NCI-H69 (cell line): ENCODE data around the gene ATG3.
A peak's percentile ranks its signal among the peaks of the same experiment; 100 is the strongest.
"Not testable (repeated sequence)": the region's sequence is repeated elsewhere in the genome, so short reads cannot be mapped to it uniquely, and the experiment has no call there.

Source experiments
- DNase-seq: peaks from one replicate; lab custom pipeline; 2025; lab: John Stamatoyannopoulos, UW

Gene ATG3

DNA sequence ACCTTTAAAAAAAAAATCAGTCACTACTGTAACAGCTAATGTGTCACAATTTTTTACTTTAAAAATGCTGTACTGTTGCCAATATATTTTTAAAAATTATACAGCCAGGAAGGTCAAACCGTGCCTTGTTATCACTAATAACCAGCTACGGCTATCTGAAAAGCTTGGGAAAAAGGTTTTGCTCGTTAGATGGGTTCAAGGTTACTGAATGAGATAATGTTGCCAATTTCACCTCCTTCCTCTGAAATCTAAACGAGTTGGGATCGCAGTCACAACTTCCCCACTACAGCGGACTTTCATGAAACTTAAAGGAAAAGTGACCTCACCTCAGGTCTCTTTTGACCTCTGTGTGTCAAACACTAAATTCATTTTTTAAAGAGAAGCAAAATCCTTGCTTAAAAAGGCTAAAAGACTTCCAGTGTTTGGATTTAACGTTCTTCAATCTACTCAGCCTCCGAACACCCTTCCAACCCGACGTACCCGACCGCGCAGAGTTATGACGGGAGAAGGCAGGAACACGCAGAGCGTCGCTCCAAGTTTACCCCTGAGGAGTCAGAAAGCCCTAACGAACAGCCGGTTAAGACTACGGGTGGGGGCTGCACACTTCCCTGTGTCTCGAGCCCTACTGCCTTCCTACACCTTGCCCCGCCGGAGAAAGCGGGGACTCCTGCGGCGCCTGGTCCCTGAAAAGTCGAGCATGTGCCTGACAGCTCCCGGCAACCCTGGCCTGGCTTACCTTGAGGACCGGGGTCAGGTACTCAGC, 860 bp downstream of the ATG3 start:
- DNase-seq: peak; percentile 71

DNA sequence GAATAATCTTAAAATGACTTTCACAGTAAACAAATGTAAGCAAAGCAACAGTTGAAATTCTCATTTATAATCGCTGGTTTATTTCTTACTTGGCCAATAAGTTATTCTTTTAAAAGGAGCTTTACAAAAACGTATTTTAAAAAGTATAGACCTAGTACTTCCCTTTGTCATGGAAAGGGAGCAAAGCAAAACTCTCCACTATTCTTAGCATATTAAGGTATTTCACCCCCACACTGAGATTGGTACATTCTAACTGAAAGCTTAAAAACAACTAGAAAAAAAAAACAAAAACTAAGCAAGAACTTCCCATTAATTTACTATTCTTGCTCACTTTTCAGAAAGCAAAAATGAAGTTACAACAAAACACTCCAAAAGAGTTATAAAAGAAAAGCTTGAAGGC, 1.5 kb downstream of the ATG3 start:
- no peak for DNase-seq

DNA sequence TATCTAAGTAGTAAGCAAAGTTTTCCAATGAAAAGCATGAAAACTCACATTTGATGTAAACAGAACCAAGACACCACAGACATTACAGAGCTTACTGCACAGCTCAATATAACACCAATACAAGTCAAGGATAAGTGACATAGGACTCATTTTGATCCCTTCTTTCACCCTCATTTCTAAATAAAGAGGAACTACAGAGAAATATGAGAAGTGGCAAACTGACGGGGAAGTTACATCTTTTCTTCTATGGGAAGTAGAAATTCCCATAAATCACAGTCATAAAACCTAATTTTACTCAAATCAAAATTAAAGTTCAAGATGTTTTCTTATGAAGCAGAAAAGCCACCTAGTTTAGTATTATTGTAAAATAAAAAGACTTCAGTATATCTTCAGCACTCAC, 3.8 kb downstream of the ATG3 start:
- DNase-seq: no peak

DNA sequence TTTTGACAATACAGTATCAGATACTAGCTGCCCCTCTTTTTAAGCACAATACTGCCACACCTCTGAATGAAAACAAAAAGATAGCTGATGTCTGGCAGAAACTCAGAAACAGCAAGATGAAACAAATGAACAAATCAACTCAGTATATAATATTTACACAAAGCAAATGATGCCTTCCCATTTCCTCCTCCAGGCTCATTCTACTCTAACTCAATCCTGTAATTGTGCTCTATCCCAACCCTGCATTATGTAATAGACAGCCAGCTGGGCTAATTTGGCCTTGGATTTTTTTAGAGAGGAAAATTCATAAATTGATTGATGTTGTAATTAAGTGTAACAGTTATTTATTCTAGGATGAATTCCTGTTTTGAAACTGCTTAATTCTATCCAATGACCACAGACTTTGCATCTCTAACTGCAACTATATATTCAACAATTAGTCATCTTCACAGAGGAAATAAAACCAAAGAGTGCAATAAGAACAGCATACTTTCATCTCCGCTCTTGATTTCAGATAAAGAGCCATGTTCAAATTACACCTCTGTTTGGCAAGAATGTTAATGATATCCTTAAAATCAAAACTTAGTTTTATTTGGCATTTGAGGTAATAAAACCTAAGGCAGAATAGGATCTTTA, 6.1 kb downstream of the ATG3 start:
- DNase-seq: peak; percentile 66

DNA sequence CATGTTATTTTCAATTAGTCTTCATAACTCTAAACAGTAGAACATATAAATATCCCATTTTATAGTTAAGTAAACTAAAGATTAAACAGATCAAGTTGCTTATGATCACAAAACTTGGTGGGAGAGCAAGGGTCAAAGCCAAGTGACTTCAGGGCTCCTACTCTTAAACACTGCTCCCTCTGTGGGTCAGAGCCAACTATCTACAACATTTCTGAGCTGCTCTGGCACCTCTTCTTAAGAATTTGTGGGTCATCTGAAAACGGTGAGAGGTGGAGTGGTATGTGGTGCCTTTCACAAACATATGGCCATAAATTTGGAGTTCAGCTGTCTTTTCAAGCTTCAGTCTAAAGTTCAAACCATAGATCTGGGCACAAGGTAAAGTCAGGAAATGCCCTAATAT, 10.9 kb downstream of the ATG3 start:
- DNase-seq: no peak

DNA sequence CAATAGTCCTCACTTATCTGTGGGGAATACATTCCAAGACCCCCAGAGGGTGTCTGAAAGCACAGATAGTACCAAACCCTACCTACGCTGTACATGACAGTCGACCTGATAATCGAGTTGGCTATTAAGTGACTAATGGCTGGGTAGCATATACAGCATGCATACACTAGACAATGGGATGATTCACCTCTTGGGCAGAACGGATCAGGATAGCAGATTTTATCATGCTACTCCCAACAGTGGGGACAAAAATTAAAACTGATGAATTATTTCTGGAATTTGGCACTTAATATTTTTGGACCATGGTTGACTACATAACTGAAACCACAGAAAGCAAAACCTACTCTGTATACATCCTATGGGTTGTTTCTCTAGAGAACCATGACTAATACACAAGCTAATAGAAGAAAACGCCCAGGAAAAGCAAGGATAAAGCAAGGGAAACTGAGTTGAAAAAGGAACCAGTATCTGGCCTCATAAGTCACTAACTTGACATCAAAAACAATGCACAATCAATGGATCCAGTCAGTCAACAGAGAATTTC, 15.5 kb downstream of the ATG3 start:
- no peak for DNase-seq

DNA sequence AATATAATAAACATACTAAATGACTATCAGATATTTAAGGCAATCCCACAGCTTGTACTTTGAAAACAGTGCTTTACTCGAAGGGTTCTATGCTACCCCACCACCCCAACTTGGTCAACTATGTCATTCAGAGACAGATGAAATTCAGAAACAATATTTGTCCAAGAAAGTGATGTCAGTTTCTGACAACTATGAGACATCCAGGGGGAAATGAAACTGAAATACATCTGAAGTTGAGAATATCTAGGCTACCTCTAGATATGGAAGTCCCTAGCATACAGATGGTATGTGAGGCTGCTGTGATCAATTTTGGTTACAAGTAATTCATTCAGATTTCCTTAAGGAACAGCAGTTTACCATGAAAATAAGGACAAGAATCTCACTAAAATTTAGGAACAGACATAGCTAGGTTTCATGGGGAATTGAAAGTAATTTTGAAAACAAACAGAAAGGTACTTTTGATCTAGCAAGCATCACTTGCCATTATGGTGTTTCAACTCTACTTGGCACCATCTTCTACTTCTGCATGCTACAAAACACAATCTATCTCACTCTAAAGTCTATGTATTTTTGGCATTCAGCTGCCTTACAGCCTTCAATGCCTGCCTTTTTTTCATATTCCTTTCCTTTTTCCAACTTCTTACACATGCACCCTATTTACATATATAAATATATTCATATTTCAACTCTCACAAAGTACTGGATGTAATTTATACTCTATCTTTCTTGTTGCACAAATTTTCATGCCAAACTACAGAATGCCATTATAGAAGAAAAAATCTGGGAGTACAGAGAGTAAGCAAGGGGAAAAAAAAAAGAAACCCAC, 21.7 kb downstream of the ATG3 start:
- DNase-seq: no peak

DNA sequence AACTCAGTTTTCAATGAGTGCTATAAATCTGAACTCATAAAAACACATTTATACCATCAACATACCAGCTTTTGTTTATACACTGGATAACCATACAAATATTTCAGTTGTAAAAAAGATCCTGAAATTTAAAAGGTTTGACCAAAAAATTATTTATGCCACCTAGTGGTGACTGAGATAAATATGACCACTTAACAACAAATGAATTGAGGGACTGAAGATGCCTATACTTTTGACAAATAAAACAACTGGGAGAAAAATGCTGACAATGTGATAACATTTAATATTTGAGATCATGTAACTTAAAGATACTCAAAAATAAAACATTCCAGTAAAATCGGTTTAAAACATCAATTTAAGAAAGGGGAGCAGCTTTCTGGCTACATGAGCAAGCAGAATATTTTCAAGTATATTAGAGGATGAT, 30.4 kb downstream of the ATG3 start:
- peak; percentile 17 for DNase-seq

DNA sequence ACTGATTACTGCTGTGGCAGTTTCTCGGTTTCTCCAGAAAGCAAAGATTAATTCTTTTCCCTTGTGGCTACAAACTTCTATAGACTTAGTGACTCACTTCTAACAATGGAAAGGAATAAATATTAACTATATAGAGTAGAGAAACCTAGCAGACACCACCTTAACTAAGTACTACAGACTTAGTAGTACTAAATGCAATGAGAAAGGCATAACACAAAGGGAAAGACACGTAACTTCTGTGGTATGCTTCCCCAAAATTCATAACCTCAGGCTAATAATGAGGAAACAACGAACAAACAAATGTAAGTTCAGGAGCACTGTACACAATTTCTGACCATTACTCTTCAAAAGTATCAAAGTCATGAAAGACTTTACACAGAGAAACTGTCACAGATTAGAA, 31.2 kb downstream of the ATG3 start:
- DNase-seq: no peak

DNA sequence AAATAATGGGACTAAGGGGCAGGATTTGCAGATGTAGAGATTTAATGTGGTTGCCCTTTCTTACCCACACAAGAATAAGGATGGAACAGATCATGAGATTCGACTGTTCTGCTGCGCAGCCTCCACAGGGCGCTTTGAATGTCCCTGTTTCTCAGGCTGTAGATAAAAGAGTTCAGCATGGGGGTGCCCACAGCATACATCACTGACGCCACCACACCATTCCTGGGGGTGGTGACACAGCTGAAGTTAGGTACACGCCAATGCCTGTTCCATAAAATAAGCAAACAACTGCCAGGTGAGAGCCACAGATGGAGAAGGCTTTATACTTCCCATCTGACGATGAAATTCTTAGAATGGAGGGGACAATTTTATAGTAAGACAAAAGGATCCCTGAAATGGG, 37.6 kb downstream of the ATG3 start:
- not testable (repeated sequence) for DNase-seq

DNA sequence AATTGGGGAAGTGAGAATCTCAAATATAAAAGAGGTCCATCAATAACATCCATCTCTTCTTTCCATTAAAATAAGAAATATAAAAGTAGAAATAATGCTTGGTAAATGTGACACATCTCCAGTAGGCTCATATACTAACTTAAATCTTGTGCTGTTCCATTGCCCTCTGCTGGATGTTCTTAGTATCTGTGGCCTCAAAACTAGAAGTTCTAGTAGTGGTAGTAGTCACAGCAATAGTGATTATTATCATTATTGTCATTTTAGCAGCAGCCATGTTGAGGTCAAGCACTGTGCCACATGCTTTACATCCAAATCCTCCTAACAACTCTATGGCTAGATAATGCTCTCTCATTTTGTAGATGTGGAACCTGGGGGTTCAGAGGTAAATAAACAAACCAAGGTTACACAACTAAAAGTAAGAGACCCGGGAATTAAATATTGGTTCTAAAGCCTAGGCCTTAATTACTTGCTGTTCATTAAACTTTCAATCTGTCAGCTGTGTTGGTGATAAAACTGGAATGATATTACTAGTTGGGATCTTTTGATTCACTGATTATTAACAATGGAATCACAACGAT, 42.2 kb downstream of the ATG3 start:
- DNase-seq: peak; percentile 44

DNA sequence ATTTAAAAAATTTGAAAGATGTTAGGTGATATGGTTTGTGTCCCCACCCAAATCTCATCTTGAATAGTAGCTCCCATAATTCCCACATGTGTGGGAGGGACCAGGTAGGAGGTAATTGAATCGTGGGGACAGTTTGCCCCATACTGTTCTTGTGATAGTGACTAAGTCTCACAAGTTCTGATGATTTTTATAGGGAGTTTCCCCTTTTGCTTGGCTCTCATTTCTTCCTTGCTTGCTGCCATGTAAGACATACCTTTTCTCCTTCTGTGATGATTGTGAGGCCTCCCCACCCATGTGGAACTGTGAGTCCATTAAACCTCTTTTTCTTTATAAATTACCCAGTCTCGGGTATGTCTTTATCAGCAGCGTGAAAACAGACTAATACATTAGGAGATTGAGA, 42.8 kb downstream of the ATG3 start:
- not testable (repeated sequence) for DNase-seq

DNA sequence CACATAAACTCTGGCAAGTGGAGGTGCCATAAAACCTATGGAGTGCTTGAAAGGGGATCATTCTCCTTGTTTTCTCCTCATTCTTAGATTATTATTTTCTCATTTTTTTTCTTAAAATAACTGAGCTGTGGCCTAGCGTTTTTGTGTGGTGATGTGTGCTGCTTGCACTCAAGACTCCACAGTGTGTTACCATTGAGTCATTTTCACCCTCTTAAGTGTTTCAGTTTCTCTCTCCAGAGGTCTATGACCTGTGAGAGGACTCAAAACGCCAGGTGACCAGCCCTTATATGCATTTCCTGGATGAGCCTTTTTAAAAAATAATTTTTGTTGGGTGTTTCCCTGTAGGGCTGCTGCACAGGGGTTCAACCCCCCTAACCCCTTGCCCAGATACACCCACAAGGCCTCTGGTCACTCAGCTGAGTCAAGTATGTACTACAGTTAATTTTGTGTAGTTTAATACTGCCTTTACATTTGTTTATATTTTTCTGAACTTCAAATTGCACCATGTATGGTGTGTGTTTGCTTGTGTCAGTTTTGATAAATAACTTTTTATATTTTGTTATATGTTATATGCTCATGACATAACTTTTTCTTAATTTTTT, 47.1 kb downstream of the ATG3 start:
- DNase-seq: no peak

DNA sequence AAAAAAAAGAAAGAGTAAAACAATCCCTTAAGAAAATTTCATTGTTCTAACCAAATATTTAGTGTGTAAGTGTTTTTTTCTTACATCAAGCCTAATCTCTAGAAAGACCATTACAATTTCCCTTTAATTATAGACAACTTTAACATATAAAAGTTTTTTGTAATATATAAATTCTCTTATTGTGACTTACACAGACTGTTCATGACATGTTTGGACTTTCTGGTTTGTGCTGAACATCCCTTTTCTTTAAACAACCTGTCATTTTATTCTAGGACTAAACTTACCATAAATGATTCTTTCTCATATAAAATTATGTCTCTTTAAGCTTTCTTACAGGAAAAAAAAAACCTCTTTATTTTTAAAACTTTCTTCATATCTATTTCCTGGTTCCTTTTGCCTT, 49.4 kb downstream of the ATG3 start:
- DNase-seq: no peak

DNA sequence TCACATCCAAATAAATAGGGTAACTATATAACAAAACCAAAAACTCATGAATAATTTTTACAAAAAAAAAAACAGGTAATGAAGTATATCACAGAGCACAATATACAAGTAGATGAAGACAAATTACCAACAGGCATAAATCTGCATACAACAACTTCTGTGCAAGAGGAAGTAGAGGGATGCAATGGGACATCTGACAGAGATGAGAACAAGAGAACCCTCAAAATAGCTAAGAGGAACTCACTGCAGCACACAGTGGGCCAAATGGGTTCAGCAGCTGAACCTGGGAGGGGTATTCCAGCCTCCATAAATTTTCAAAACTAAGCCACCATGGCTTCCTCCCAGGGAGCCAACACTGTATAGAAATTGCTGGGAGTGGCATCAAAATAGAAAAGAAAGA, 52.9 kb downstream of the ATG3 start:
- DNase-seq: no peak

DNA sequence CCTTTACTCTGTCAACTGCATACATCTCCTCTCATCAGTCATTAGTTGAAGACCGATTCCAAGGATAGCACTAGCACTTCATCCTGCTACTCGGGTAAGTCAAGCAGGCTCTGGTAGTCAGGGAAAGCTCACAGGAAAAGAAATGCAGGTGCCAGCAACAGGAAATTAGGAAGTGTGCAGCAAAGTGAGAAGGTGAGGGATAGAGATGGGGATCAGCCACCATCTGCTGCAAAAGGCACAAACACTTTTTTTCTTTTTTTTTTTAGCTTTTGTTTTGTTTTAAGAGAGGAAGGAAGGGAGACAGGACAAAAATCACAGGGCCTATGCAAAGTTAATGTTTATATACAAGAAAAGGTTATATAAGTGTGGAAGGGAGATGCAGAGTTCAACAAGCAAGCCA, 53.5 kb downstream of the ATG3 start:
- no peak for DNase-seq

DNA sequence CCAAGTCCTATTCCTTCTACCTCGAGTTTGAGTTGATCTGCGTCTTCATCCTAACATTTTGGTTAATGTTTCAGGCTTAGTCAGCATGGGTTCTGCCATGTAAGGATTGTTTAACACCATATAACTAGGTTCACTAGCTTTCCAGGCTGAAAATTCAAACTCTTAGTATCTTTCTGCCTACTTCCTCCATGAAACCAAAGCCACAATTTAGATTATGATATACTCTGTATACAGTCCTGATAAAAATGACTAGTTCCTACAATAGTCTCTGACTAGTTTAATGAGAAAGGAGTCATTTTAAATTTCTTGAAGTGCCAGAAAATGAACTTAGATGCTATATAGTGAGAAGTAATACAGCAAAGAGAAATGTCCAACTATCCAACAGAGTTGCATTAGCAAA, 55.9 kb downstream of the ATG3 start:
- no peak for DNase-seq

DNA sequence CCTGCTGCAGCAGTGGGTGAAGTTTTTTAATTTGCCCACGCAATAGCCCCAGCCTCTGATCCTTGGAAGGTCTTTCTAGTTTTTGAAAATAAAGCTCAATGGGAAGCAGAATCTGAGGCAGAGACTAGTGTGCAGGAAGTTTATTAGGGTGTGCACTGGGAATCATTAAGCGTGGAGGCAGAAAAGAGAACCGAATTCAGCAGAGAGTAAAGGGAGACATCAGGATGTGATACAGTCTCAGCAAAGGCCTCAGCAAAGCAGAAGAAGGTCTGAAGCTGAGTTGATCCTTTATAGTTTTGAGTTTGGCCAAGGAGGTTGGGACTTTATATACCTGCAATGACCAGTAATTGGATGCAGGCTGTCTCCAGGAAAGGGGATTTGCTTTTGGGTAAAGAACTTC, 57.6 kb downstream of the ATG3 start:
- DNase-seq: no peak

DNA sequence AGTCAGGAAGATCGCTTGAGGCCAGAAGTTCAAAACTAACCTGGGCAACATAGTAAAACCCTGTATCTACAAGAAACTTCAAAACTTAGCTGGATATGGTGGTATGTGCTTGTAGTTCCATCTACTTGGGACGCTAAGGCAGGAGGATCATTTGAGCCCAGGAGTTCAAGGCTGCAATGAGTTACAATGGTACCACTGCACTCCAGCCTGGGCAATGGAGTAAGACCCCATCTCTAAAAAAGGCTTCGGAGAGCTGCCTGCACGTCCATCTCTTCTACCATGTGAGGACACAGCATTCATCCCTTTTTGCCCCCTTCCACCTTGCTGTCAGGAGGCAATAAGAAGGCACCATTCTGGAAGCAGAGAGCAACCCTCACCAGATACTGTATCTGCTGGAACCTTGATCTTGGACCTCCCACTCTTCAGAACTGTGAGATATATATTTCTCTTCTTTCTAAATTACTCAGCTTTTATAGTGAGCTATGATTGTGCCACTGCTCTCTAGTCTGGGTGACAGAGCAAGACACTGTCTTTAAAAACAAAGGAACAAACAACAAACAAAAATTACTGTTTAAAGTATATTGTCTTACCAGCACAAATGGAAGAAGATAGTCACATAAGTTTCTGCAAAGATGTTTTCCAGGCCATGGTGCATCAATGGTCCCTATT, 58.3 kb downstream of the ATG3 start:
- DNase-seq: no peak

DNA sequence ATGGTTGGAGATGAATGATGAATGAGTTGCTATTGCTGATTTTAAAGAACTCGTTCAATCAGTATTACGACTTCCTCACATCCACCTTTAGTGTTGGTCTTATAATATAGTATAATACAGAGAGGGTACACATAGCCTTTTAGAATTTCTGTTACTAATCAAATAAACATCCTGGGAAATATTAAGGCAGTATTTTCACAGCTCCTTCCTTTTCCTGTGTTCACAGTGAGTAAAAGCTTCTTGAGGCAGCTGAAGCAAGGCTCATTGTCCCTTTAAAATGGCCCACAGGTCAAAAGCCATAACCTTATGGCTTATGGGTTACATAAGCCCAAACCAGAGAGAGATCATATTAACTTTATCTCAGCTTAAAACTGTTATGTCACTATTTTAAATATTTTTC, 61.1 kb downstream of the ATG3 start:
- DNase-seq: no peak

DNA sequence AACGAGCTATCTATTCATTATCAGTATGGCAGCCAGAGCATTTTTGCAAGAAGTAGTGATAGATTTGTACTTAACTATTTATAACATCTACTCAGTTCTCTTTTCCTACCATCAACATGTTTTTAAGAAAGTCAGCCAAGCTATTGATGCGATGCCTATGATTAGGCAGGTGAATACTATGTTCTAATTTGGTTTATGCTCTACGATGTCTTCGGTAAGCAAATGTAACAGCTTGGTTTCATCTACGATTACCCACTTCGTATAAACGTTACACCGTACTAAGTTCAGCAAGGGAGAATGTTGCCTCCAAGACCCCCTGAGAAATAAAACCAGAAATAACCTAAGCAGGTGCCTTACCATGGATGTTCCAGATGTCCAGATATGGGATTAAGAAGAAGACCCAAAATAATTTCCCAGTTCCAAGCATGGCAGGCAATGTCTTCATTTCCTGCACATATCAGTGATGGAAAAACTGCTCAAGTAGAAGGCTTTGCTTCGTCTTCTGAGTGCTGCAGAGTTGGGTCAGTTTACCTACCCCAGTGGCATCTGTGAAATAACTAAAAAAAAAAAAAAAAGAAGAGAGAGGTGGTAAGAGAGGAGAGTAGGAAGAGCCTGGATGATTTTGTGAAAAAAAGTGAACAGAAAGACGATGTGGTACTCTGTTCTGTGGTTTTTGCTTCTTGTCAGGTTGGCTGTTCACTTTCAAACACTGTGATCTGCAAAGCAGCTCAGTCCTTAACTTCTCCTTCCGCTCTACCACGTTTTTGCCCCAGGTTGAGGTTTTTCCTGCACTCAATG, 62.6 kb downstream of the ATG3 start, which contains the start of gene BTLA:
Gene BTLA, minus strand, starts transcription at position 559 of the 798 bp plus-strand sequence. Its CDS starts 114 bp downstream, at position 445.
- no peak for DNase-seq
